ENCODE measurements around the gene CYP2A6.
"Not testable (repeated sequence)": the region's sequence is repeated elsewhere in the genome, so short reads cannot be mapped to it uniquely, and the experiment has no call there.

The CYP2A6 gene, protein sequence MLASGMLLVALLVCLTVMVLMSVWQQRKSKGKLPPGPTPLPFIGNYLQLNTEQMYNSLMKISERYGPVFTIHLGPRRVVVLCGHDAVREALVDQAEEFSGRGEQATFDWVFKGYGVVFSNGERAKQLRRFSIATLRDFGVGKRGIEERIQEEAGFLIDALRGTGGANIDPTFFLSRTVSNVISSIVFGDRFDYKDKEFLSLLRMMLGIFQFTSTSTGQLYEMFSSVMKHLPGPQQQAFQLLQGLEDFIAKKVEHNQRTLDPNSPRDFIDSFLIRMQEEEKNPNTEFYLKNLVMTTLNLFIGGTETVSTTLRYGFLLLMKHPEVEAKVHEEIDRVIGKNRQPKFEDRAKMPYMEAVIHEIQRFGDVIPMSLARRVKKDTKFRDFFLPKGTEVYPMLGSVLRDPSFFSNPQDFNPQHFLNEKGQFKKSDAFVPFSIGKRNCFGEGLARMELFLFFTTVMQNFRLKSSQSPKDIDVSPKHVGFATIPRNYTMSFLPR

DNA sequence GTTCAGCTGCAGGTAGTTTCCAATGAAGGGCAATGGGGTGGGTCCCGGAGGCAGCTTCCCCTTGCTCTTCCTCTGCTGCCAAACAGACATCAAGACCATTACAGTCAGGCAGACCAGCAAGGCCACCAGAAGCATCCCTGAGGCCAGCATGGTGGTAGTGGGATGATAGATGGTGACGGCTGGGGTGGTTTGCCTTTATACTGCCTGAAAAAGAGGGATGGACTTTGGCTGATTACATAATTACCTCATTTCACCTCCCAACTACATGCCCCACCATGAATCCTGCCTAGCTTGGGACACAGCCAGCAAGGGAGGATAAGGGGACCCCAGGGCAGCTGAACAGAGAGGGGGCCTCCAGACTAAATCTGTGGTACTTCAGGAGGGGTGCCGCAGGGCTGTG lies at the start of gene CYP2A6:
CYP2A6 (minus strand) TSS at position 171 of the 400 bp plus-strand sequence; CDS start at position 150, 21 bp downstream.
- not testable (repeated sequence) for DNase-seq

DNA sequence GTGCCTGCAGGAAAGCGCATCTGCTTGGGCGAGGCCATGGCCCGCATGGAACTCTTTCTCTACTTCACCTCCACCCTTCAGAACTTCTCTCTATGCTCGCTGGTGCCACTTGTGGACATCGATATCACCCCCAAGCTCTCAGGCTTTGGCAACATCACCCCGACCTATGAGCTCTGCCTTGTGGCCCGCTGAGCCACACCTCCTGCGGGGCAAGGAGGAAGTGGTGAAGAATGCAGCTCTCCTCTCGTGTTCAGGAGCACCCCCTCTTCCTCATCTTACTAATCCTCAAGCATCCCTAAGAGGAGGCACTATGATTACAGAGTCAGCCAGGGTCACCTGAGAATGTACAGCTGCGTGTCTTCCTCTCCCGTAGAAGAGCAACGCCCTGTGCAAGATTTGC lies 49.7 kb upstream of the CYP2A6 start:
- DNase-seq, result not testable (repeated sequence)

DNA sequence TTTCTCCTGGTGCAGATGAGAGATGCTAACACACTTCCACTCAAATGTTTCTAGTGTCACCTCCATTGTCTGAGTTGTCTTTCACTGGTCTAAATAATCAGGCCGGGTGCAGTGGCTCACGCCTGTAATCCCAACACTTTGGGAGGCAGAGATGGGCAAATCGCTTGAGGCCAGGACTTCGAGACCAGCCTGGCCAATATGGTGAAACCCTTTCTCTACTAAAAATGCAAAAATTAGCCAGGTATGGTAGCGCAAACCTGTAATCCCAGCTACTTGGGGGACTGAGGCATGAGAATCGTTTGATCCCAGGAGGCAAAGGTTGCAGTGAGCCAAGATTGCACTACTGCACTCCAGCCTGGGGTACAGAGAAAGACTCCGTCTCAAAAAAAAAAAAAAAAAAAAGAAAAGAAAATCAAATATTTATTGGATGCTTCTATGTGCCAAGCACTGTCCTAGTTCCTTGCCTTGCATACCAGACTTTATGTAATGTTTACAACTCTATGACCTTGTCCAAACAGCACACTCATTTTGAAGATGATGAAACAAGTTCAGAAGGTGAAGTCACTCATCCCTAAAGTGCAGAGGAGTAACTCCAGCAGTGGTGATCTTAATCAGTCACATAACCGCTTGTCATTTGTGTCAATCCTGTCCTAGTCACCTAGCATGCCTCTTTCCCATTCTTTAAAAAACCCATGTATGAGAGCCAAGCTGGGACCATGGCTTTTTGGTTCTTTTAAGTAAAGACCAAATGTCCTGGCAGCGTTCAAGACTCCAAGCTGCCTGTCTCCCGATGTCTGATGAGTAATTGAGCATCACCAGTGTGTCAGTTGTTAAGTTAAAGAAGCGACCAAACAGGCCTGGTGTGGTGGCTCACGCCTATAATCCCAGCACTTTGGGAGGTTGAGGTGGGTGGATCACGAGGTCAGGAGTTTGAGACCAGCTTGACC lies 46.9 kb upstream of the CYP2A6 start:
- DNase-seq, result not testable (repeated sequence)

DNA sequence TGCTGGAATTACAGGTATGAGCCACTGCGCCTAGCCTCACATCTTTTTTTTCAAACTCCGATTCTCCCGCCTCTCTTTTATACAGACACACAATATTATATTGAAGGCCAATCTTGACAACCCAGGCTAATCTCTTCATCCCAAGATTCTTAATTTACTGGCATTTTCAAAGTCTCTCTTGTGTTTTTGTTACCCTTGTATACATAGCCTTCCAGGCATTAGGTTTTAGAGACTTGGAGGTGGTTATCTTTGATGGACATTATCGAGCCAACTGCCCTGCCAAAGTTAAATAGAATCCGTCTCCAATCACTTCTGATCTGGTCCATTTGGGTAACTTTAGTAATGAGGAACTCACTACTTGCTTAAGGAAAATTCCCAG lies 46.2 kb upstream of the CYP2A6 start:
- no peak for DNase-seq

DNA sequence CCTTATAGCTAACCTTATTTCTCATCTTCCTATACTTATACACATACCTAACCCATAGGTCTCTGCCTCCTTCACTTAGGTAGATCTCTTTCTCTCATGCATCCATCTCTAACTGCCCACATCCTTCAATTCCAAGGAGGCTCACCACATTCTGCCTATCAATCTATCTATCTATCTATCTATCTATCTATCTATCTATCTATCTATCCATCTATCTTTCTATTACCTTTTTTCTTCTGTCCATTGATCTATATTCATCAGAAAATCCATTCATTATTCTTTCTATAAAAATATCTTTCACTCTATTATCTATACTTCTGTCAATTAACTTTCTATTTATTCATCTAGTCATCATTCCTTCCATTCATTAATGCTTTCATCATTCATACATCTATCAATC lies 42.9 kb upstream of the CYP2A6 start:
- no peak for DNase-seq

DNA sequence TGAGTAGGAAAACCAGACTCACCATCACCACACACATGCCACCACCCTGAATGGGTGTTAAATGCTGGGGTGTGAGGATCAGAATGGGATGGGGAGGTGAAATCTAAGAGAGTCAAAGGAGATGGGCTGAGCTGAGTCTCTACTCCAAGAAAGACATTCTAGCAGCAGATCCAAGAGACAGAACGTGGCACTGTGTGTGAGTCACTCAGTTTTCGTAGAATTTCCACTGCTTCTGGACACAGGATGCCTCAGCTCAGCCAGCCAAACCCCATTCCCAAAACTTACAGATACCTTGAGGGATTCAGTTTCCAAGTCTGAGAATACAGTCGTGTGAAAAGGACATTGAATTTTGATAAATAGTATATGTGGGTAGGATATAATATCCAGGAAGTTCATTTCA lies 39.1 kb upstream of the CYP2A6 start:
- DNase-seq, result no peak

DNA sequence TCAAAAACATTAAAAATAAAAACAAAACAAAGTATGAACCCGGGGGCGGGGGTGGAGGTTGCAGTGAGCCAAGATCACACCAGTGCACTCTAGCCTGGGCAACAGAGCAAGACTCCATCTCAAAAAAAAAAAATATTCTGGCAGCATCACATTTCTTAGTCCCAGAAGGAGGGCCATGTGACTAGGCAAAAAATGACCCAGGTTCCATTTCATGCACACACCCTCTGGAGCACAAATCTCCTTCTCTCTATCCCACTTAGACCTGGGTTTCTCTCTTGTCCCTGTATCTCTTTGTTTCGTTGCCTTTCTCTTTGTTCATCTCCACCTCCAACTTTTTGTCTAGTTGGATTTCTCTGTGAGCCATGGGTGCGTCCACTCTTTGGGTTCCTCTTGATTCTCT lies 37.9 kb upstream of the CYP2A6 start:
- DNase-seq, result no peak

DNA sequence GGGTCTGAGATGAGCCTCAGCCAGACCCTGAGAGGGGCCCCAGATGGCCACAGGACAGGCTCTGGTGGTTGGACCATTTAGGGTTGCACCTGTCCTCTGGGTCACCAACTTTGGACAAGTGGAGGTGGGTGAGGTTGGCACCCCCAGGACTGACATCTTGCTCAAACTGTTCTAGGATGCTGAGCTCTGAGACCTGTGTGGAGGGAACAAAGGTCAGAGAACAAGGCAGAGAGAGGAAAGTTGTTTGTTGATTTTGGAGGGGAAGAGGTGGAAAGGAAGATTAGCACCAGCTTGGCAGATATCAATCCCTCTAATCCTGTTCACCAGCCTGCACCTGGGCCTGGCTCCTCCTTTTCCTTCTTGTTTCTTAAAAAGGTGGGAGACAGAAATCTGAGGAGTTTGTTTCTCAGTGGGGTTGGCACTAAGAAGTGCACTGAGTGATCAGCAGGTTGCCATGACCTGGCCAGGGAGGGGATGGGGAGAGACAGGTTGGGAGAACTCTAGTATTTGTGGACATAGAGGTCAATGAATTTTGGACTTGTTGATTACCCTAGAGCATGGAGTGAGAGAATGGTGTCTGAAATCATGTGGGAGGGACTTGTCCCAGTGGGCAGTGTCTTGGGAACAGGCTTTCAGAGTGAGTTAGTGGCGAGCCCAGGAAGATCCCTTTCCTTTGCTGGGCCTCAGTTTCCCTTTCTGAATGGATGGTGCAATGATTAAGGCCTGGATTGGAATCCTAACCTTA lies 34.1 kb upstream of the CYP2A6 start:
- not testable (repeated sequence) for DNase-seq

DNA sequence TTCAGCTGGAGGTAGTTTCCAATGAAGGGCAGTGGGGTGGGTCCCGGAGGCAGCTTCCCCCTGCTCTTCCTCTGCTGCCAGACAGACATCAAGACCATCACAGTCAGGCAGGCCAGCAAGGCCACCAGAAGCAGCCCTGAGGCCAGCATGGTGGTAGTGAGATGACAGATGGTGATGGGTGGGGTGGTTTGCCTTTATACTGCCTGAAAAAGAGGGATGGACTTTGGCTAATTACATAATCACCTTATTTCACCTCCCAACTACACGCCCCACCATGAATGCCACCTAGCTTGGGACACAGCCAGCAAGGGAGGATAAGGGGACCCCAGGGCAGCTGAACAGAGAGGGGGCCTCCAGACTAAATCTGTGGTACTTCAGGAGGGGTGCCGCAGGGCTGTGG lies 31.8 kb upstream of the CYP2A6 start, which contains the start of gene CYP2A7:
CYP2A7 (minus strand) TSS at position 170 of the 400 bp plus-strand sequence; CDS start at position 149, 21 bp downstream.
- DNase-seq, result not testable (repeated sequence)

DNA sequence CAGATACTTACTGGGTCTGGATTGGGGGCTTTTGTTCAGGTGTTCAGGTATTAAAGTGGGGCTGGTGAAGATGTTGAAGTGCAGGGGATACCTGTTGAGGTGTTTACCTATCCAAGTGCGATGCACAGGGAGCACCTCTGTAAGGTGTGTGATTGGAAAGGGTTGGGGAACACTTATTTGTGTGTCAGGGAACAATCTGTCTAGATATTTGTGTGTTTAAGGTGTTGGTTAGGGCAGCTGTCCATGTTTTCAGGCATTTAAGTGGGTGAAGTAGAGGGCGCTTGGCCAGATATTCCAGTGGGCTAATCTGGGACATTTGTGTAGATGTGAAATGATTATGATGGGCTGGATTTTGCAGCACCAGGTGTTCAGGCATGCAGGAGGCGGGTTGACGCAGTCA lies 29.1 kb upstream of the CYP2A6 start:
- DNase-seq, result not testable (repeated sequence)

DNA sequence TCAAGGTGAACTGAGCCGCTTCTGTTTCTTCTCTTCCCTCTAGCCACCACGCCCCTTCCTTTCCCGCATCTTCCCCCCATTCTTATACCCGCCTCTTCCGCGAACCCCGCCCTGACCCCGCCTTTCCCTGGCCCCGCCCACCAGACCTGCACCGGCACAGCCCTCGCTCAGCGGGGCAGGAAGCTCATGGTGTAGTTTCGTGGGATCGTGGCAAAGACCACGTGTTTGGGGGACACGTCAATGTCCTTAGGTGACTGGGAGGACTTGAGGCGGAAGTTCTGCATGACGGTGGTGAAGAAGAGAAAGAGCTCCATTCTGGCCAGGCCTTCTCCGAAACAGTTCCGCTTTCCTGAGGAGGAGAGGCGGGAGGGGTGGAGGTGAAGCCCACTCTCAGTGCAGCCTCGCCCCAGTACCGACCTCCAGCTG lies 25.3 kb upstream of the CYP2A6 start:
- DNase-seq, result peak; percentile 52

DNA sequence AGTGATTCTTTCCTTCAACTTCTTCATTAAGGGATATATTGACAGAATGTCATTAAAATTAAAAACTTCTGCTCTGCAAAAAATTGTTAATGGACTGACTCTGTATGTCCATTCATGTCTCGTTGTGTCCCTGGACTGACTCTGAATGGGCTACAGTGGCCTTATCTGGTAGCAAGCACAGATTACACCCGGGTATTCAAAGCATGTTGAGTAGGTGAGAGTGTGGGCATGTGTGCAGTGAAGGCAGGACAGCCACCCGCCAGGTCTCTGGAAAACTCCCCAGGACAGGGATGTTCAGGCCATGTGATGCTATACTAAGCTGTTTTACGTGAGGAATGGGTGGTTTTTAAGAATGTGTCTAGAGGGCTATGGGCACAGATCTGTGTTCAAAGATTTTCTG lies 24.6 kb upstream of the CYP2A6 start:
- DNase-seq, result not testable (repeated sequence)

DNA sequence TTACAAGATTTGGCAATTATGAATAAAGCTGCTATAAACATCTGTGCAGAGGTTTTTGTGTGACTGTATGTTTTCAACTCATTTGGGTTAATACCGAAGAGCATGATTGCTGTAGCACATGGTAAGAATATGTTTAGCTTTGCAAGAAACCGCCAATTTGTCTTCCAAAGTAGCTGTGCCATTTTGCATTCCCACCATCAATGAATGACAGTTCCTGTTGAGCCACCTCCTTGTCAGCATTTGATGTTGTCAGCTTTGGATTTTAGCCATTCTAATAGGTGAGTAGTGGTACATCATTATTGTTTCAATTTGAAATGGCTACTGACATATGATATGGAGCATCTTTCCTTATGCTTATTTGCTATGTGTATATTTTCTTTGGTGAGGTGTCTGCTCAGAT lies 23.6 kb upstream of the CYP2A6 start:
- DNase-seq, result not testable (repeated sequence)

DNA sequence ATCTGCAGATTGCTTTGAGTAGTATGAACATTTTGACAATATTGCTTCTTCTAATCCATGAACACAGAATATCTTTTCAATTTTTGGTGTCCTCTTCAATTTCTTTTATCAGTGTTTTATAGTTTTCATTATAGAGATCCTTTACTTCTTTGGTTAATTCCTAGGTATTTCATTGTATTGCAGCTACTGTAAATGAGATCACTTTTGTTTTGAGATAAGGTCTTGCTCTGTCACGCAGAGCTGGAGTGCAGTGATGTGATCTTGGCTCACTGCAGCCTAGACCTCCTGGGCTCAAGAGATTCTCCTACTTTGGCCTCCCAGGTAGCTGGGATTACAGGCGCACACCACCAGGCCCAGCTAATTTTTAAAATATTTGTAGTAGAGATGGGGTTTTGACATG lies 22.0 kb upstream of the CYP2A6 start:
- DNase-seq, result no peak

DNA sequence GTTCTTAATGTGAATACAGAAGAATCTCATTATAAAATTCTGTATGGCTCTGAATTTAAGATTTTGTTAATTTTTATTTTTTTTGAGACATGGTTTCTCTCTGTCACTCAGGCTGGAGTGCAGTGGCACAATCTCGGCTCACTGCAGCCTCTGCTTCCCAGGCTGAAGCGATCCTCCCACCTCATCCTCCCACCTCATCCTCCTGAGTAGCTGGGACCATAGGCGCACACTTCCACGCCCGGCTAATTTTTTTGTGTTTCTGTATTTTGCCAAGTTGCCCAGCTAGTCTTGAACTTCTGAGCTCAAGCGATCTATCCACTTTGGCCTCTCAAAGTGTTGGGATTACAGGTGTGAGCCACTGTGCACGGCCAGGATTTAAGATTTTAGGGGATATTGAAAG lies 17.5 kb upstream of the CYP2A6 start:
- no peak for DNase-seq

DNA sequence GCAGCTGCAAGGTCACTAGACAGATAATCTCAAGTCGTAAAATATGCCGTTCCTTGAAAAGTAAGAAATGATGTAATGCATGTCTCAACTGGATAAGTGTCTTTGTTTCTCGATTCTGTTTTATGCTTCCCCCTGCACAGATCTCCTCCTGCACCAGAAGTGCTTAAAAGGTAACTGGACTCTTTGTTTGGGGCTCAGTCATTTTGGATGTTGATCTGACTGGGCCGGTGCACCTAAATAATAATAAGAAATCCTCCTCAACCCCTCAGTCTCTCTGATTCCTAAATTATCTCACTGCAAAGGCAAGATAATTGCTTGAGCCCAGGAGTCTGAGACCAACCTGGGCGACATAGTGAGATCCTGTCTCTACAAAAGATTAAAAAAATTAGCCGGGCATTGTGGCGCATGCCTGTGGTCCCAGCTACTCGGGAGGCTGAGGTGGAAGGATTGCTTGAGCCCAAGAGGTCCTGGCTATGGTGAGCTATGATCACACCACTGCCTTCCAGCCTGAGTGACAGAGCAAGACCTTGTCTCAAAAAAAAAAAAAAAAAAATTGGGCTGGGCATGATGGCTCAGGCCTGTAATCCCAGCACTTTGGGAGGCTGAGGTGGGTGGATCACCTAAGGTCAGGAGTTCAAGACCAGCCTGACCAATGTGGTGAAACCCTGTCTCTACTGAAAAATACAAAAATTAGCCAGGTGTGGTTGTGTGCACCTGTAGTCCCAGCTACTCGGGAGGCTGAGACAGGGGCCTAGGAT lies 14.7 kb upstream of the CYP2A6 start:
- peak; percentile 85 for DNase-seq

DNA sequence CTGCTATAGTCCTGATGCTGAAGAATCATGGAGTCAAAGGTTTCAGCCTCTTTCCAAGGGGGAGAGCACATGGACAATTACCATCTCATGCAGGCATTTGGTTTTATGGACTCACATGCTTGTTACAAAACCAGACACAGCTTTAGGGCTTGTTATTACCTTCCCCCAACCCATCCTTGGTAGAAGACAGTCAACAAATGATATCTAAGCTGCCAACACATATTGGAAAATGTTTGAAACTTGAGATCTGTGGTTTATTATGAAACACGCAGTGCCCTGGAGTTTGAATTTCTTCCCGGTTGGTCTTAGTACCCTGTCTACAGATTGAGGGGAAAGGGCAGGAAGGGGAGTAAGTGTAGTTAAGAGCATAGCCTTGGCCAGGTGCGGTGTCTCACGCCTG lies 12.5 kb upstream of the CYP2A6 start:
- DNase-seq, result peak; percentile 94

DNA sequence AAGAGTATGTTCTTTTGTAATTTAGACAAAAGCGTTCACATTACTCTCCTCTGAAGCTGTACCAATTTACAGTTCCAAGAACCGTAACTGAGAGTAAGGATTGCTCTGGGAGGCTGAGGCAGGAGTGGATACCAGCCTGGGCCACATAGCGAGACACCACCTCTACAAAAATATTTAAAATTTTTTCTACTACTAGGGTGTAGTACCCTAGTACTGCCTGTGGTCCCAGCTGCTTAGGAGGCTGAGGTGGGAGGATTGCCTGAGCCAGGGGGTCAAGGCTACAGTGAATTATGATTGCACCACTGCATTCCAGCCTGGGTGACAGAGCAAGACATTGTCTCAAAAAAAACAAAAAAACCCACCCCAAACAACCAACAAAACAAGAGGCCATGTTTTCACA lies 12.1 kb upstream of the CYP2A6 start:
- no peak for DNase-seq

DNA sequence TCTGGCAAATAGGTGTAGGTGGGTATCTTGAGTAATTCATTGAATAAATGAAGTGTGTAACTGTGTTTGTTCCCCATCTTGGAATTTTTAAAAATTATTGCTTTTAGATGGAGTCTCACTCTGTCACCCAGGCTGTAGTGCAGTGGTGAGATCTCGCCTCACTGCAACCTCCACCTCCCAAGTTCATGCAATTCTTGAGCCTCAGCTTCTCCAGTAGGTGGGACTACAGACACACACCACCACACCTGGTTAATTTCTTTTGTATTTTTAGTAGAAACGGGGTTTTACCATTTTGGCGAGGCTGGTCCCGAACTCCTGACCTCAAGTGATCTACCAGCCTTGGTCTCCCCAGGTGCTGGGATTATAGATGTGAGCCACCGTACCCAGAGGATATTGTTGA lies 7.9 kb upstream of the CYP2A6 start:
- no peak for DNase-seq

DNA sequence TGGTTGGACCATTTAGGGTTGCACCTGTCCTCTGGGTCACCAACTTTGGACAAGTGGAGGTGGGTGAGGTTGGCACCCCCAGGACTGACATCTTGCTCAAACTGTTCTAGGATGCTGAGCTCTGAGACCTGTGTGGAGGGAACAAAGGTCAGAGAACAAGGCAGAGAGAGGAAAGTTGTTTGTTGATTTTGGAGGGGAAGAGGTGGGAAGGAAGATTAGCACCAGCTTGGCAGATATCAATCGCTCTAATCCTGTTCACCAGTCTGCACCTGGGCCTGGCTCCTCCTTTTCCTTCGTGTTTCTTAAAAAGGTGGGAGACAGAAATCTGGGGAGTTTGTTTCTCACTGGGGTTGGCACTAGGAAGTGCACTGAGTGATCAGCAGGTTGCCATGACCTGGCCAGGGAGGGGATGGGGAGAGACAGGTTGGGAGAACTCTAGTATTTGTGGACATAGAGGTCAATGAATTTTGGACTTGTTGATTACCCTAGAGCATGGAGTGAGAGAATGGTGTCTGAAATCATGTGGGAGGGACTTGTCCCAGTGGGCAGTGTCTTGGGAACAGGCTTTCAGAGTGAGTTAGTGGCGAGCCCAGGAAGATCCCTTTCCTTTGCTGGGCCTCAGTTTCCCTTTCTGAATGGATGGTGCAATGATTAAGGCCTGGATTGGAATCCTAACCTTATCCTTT lies 2.4 kb upstream of the CYP2A6 start:
- not testable (repeated sequence) for DNase-seq

DNA sequence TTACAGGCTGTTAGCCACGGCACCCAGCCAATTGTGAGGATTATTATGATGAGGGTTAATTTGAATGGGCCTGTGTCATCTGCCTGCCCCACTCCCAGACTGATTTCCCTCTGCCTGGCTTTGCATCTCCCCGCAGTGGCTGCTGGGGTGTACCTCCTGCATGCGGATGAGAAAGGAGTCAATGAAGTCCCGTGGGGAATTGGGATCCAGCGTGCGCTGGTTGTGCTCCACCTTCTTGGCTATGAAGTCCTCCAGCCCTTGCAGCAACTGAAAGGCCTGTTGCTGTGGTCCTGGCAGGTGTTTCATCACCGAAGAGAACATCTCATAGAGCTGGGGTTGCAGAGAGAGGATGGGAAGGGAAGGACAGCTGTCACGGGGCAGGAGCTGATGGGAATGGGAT lies 3.5 kb downstream of the CYP2A6 start:
- DNase-seq, result not testable (repeated sequence)
